ENCODE results near the gene EXOC5.
A peak's percentile ranks its signal among the peaks of the same experiment; 100 is the strongest.

The EXOC5 gene

GRCh38 chr14:57268161-57269069, at the start of gene EXOC5, which contains the start of gene AP5M1:
TSS of gene EXOC5 (minus strand) at chr14:57268905. CDS start at chr14:57268648, 257 bp downstream.
TSS of gene AP5M1 (plus strand) at chr14:57268971. CDS start at chr14:57269315, 344 bp downstream.
- peak within 1 kb of the TSS; percentile 67 for H2AFZ ChIP-seq (ENCODE audit: low read depth, low read length)
- peaks cover 11% of the 10 kb centered on the region for H3K4me1 ChIP-seq (ENCODE audit: insufficient read depth, low read length)
- H3K4me3 ChIP-seq (ENCODE audit: low read length): peak within 1 kb of the TSS; percentile 80
- no peaks in the 10 kb centered on the region for H3K9me3 ChIP-seq (ENCODE audit: low read length)
- peaks cover 7% of the 10 kb centered on the region for H3K36me3 ChIP-seq (ENCODE audit: insufficient read depth, low read length)
- no peaks in the 10 kb centered on the region for H3K27me3 ChIP-seq (ENCODE audit: insufficient read depth, low read length)

- Histone ChIP-seq H3K4me3 (ENCODE audit: low read length) (no peak overlapping the region), H3K9me3 (ENCODE audit: low read length) (no peaks in the 10 kb centered on the region), H3K27me3 (ENCODE audit: insufficient read depth, low read length) (peaks cover 3% of the 10 kb centered on the region), H3K4me1 (ENCODE audit: insufficient read depth, low read length) (no peaks in the 10 kb centered on the region), H3K36me3 (ENCODE audit: insufficient read depth, low read length) (no peaks in the 10 kb centered on the region), H2AFZ (ENCODE audit: low read depth, low read length) (no peak overlapping the region)
Observed at GRCh38 chr14:57317248-57317833, 48.6 kb upstream of the EXOC5 start.

- peaks cover 3% of the 10 kb centered on the region for H3K4me1 ChIP-seq (ENCODE audit: insufficient read depth, low read length)
- no peaks in the 10 kb centered on the region for H3K36me3 ChIP-seq (ENCODE audit: insufficient read depth, low read length)
- no peaks in the 10 kb centered on the region for H3K9me3 ChIP-seq (ENCODE audit: low read length)
- no peaks in the 10 kb centered on the region for H3K27me3 ChIP-seq (ENCODE audit: insufficient read depth, low read length)
- H2AFZ ChIP-seq (ENCODE audit: low read depth, low read length): no peak overlapping the region
- no peak overlapping the region for H3K4me3 ChIP-seq (ENCODE audit: low read length)
Observed at GRCh38 chr14:57314396-57315089, 45.8 kb upstream of the EXOC5 start.

- no peaks in the 10 kb centered on the region for H3K9me3 ChIP-seq (ENCODE audit: low read length)
- no peaks in the 10 kb centered on the region for H3K36me3 ChIP-seq (ENCODE audit: insufficient read depth, low read length)
- H3K4me1 ChIP-seq (ENCODE audit: insufficient read depth, low read length): no peaks in the 10 kb centered on the region
- H3K27me3 ChIP-seq (ENCODE audit: insufficient read depth, low read length): no peaks in the 10 kb centered on the region
- H3K4me3 ChIP-seq (ENCODE audit: low read length): no peak overlapping the region
- no peak overlapping the region for H2AFZ ChIP-seq (ENCODE audit: low read depth, low read length)
Observed at GRCh38 chr14:57302883-57303282, 34.2 kb upstream of the EXOC5 start.

DNA sequence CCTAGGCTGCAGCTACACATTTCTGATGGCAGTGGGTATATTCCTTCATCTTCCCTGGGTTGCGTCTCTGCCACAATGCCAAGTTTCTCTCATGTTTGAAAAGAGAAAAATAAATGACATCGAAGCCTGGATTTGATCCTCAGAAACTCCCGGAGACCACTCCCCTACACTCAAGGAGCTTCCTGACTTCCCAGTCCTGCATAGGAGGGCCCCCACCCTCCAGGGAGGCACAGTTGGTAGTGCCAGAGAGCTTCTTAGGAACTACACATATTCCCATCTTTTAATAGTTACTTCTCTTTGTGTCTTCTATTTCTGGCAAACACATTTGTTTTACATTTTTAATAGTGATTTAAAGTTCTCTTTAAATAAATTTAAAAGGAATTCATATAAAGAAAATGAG, 30.8 kb upstream of the EXOC5 start:
- H3K9me3 ChIP-seq (ENCODE audit: low read length): no peaks in the 10 kb centered on the region
- H3K36me3 ChIP-seq (ENCODE audit: insufficient read depth, low read length): no peaks in the 10 kb centered on the region
- H3K4me3 ChIP-seq (ENCODE audit: low read length): no peak overlapping the region
- H3K4me1 ChIP-seq (ENCODE audit: insufficient read depth, low read length): peaks cover 8% of the 10 kb centered on the region
- H2AFZ ChIP-seq (ENCODE audit: low read depth, low read length): no peak overlapping the region
- H3K27me3 ChIP-seq (ENCODE audit: insufficient read depth, low read length): no peaks in the 10 kb centered on the region

GRCh38 chr14:57297852-57298251, 29.1 kb upstream of the EXOC5 start:
- Histone ChIP-seq H3K4me3 (ENCODE audit: low read length) (no peak overlapping the region), H3K9me3 (ENCODE audit: low read length) (no peaks in the 10 kb centered on the region), H3K4me1 (ENCODE audit: insufficient read depth, low read length) (peaks cover 14% of the 10 kb centered on the region), H2AFZ (ENCODE audit: low read depth, low read length) (no peak overlapping the region), H3K36me3 (ENCODE audit: insufficient read depth, low read length) (no peaks in the 10 kb centered on the region), H3K27me3 (ENCODE audit: insufficient read depth, low read length) (no peaks in the 10 kb centered on the region)

DNA sequence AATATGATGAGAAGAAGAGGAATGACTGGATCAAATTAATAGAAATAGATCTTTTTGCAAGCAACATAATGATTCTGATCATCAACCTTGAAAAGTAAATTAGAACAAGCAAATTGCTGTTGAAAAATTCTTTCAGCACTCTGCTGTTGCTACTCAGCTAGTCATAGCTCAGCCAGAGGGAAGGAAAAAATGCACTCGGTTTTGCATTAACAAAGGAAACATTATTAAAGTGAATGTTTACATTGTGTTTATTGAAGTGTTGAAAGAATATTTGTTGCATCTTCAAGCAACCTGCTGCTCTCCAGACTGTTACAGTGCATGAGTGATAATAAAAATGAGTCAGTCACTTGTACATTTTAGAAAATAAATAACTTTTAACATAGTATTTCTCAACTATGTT, 26.5 kb upstream of the EXOC5 start:
- peaks cover 41% of the 10 kb centered on the region for H3K4me1 ChIP-seq (ENCODE audit: insufficient read depth, low read length)
- H3K9me3 ChIP-seq (ENCODE audit: low read length): no peaks in the 10 kb centered on the region
- no peak overlapping the region for H3K4me3 ChIP-seq (ENCODE audit: low read length)
- no peaks in the 10 kb centered on the region for H3K36me3 ChIP-seq (ENCODE audit: insufficient read depth, low read length)
- no peaks in the 10 kb centered on the region for H3K27me3 ChIP-seq (ENCODE audit: insufficient read depth, low read length)
- H2AFZ ChIP-seq (ENCODE audit: low read depth, low read length): no peak overlapping the region

DNA sequence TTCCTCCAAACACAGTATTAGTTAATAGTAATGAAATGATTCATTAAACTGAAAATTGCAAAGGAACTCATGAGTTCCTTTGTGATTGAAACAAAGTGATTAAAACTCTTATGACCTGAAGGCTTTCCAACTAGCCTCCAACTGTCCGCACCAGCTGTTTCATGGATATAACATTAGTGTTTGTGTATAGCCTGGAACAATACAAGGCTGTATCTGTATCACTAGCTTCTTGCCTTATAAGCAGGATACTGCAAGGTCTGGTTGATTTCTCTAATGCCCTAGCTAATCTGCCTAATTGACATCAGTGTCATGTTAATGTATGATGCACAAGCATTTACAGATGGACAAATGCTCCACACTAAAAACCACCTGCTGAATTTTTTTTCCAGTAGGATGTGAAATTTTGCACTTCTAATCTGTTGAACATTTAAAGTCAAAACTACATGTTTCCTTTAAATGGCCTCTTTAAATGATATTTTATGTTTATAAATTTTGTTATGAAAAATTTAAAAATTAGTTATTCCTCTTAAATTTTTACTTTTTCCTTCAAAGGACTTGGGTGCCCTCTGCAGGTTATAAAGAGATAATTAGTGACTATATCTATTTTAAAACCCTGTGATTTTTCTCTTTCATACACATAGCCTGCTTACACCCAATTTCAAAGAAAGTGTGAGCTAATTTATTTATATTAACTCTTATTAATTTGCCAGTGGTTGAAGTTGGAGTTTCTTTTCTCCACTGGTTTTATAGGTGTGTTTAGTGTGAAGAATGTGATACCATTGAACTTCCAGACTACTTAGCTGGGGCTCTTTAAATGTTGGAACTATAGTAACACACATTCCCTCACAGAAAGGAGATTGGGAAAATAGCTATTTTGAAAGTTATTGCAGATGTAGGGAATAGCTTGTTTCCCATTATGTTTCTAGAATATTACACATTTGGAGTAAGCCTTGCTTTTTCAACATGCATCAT, 25.4 kb upstream of the EXOC5 start:
- H3K4me3 ChIP-seq (ENCODE audit: low read length): no peak overlapping the region
- no peak overlapping the region for H2AFZ ChIP-seq (ENCODE audit: low read depth, low read length)
- peaks cover 50% of the 10 kb centered on the region for H3K4me1 ChIP-seq (ENCODE audit: insufficient read depth, low read length)
- H3K27me3 ChIP-seq (ENCODE audit: insufficient read depth, low read length): no peaks in the 10 kb centered on the region
- H3K36me3 ChIP-seq (ENCODE audit: insufficient read depth, low read length): no peaks in the 10 kb centered on the region
- no peaks in the 10 kb centered on the region for H3K9me3 ChIP-seq (ENCODE audit: low read length)

DNA sequence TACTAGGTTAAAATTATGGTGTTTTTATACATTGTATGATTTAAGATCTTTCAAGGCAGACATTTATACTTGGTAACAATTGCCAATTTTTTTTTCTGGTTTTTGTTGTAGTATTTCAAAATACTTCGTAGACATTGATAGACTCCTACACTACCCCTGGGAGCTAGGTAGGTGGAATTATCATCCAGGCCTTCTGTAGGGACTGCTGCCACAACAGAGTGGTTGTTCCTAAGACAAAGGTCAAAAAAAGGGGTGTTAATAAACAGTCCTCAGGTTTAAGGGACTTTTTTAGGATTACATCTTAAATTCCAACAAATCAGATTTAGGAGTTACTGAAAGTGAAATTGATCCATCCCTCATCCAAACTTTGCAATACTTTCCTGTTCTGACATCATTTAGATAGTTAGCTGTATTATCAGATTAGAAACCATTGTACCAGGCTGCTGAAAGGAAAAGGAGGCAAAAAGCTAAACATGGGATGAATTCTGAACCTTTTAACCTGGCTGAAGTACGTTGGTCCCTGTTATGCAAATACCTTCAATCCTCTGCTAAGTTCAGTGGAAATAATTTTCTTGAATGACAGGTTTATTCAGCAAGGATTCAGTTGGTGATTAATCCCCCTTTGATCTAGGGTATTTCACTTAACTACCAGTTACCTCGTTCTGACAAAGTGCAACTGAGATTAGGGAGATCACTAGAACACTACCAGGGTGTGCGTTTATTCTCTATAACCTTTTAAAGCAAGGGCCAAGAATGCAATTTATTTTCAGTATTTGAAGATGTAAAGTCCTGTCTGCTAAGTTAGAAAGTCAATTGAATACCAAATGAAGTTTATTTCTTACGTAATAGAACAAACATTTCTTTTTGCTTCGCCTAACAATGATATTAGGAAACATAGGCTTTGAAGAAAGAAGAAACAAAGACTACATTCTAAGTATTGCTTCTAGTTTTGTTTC, 23.3 kb upstream of the EXOC5 start:
- no peak overlapping the region for H3K4me3 ChIP-seq (ENCODE audit: low read length)
- H2AFZ ChIP-seq (ENCODE audit: low read depth, low read length): no peak overlapping the region
- peaks cover 53% of the 10 kb centered on the region for H3K4me1 ChIP-seq (ENCODE audit: insufficient read depth, low read length)
- H3K27me3 ChIP-seq (ENCODE audit: insufficient read depth, low read length): no peaks in the 10 kb centered on the region
- no peaks in the 10 kb centered on the region for H3K9me3 ChIP-seq (ENCODE audit: low read length)
- peaks cover 11% of the 10 kb centered on the region for H3K36me3 ChIP-seq (ENCODE audit: insufficient read depth, low read length)

DNA sequence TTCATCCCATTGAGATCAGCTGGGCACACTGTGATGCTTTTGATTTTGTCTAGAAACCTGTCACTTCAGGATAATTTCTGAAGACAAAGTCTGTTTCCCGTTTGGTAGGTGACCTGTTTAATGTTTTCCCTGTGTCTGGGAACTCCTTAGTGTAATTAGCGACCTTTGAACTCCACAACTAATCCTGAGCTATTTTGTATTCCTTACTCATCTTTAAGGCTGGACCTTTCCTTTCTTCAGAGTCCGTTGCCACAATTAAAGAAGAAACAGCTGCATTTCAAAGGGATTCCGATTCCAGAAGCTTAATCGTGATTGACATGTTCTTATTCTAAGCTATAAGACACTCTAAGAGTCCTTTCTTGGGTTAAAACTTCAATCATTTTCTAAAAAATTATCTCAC, 22.0 kb upstream of the EXOC5 start:
- no peaks in the 10 kb centered on the region for H3K9me3 ChIP-seq (ENCODE audit: low read length)
- no peak overlapping the region for H2AFZ ChIP-seq (ENCODE audit: low read depth, low read length)
- H3K36me3 ChIP-seq (ENCODE audit: insufficient read depth, low read length): peaks cover 23% of the 10 kb centered on the region
- H3K4me1 ChIP-seq (ENCODE audit: insufficient read depth, low read length): peaks cover 53% of the 10 kb centered on the region
- no peaks in the 10 kb centered on the region for H3K27me3 ChIP-seq (ENCODE audit: insufficient read depth, low read length)
- no peak overlapping the region for H3K4me3 ChIP-seq (ENCODE audit: low read length)

- peaks cover 44% of the 10 kb centered on the region for H3K36me3 ChIP-seq (ENCODE audit: insufficient read depth, low read length)
- no peak overlapping the region for H2AFZ ChIP-seq (ENCODE audit: low read depth, low read length)
- H3K4me1 ChIP-seq (ENCODE audit: insufficient read depth, low read length): peaks cover 38% of the 10 kb centered on the region
- H3K9me3 ChIP-seq (ENCODE audit: low read length): no peaks in the 10 kb centered on the region
- no peak overlapping the region for H3K4me3 ChIP-seq (ENCODE audit: low read length)
- no peaks in the 10 kb centered on the region for H3K27me3 ChIP-seq (ENCODE audit: insufficient read depth, low read length)
Observed at GRCh38 chr14:57287745-57288144, 19.0 kb upstream of the EXOC5 start.
